GM19025 (cell line): Measurements from ENCODE around the gene BUD31.
"Not testable (repeated sequence)": the region's sequence is repeated elsewhere in the genome, so short reads cannot be mapped to it uniquely, and the experiment has no call there.

Experiments
- ATAC-seq: cut with Tn5 transposase; IDR thresholded peaks from one replicate; pipeline ENCODE4 v1.9.1; 2021; ENCODE audit warnings: mild to moderate bottlenecking, low read depth, moderate library complexity; ENCODE audit not compliant: unreplicated experiment

Gene BUD31

GRCh38 chr7:99397297-99397983, 11.3 kb upstream of the BUD31 start:
- ATAC-seq = no peak

- no peak for ATAC-seq
These were observed 9.8 kb upstream of the BUD31 start for GRCh38 chr7:99398891-99399445.

DNA sequence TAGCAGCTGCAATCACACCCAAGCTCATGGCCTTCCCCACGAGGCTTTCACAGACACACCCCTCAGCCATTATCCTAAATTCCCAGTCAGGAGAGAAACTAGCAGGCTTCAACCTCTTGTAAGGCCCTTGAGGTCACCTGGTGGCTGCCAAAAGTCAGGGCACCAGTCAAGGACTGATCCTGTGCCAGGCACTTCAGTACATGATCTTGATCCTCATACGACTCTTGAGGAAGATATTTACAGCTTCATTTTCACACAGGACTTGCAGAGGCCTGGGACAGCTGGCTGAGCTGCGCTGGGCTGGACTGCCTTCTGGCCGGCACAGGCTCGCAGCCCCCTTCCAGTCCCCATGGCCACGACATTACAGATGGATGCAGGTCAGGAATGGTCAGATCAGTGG, 9.2 kb upstream of the BUD31 start:
- no peak for ATAC-seq

DNA sequence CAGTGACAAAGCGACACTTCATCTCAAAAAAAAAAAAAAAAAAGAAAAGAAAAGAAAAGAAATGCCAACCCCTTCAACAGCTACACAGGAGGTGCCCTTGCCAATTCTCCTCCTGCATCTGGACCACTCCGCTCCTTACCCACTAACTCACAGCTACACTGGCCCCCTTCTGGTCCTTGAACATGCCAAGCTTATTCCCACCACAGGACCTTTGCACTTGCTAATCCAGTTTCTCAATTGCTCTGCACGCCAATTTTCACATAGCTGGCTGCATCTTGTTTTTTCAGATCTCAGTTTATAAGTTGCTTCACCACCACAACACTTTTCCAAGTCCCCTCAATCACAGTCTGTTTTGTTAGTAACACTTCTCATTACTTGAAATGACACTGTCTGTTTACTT, 5.9 kb upstream of the BUD31 start:
- ATAC-seq = no peak

DNA sequence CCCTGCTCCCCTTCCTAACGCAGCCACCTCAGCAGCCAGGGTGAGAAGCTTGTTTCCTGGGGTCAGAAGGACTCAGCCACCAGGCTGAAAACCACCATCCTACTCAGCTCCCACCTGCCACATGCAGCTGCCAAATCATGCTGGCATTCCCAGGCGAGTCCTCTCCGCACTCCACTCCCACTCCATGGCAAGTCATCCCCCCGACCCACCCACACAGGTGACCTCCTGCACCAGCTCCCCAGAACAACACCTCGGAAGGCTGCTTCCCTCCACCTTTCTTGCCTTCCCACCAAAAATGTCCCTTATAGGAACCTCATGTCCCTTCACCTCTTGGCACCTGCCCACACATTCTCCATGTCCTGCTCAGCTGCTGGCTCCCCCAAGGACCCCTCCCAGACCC, 5.0 kb upstream of the BUD31 start:
- ATAC-seq = no peak

GRCh38 chr7:99404235-99404976, 4.4 kb upstream of the BUD31 start:
- no peak for ATAC-seq

DNA sequence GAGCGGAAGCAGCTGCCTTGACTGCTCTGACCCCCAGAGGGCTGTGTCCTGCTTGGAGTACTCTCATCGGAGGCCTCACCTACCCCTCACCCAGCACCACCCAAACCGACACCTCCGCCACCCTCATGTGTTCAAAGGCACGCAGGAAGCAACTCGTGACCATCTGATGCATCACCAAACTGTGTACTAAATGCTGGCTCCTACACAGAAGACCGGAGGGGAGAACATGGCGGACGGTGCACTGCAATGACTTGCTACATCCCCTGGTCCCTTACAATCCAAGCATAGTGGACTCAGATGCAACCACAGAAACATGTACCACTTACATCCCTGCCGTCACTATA, 3.8 kb upstream of the BUD31 start:
- no peak for ATAC-seq

DNA sequence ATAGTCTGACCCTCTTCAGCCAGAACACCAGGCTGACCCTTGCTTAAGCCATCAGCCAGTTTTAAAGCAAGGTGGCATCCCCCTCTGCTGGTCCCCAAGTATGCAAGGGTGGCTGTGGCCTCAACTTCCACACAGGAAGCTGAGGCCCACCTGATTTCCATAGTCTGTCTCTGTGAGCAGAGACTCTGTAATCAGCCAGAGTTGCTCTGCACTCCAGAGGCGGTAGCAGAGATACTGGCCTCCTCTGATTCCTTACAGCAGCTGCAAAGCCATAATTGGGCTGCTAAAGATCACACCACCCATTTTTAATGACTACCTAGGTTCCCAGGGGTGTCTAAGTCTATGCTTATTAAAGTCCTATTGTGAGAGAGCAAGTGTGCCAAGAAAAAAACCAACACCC, 2.2 kb upstream of the BUD31 start:
- ATAC-seq = no peak

DNA sequence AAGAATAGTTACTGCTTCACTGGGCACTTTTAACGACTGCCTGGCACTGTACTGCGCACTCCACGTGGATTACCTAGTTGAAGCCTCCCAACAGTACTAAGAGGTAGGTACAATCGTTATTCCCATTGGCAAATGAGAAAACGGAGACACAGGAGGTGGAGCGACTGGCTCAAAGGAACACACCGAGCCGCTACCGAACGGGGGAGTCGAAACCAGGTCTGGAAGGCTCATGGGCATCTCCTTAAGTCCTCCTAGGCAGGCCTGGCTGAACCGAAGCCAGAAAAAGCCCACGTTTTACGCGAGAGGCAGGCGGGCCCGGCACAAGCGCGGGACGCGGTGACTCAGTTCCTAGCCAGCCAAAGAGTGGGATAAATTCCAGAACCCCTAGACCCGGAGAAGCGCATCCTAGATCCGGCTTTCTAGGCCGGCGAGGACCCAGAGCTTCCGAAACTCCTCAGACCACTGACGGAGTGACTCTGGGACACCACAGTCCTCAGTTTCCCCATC, 844 bp upstream of the BUD31 start:
- no peak for ATAC-seq

- no peak for ATAC-seq
These were observed 413 bp downstream of the BUD31 start for GRCh38 chr7:99409192-99409572.

DNA sequence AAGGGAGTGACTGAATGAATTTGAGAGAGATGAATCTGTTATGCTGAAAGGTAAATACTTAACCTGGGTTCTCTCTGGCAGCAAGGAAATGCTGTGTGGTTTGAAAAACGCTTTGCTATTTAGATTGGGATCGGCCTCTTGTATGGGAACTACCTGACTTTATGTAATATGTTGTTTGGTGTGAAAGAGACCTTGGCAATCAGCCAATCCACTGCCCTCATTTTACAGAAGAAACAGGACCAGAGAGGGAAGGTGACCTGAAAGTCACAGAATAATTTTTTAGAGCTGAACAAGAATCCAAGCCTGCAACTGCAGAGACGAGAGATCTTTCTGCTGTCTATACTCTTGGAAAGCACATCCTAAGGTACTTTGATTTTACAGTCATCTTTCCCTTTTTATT, 1.0 kb downstream of the BUD31 start:
- no peak for ATAC-seq

DNA sequence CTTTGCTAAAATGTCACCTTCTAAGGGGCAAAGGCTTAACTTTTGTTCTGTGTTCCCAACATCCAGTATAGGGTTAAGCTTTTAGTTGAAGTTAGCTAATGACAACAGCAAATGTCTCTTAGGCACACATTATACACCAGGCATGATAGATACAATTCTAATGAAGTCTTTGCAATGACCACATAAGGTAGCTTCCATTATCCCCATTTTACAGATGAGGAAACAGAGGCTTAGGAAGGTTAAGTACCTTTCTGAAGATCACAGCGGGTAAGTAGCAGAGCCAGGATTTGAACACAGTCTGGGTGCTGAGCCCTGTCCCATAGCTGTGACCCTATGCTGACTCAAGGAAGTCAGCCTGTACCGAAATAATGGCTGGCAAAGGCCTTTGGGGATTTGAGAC, 1.9 kb downstream of the BUD31 start:
- ATAC-seq = no peak

GRCh38 chr7:99415513-99416127, 6.9 kb downstream of the BUD31 start:
- ATAC-seq = not testable (repeated sequence)

GRCh38 chr7:99418260-99418659, 9.5 kb downstream of the BUD31 start:
- no peak for ATAC-seq

DNA sequence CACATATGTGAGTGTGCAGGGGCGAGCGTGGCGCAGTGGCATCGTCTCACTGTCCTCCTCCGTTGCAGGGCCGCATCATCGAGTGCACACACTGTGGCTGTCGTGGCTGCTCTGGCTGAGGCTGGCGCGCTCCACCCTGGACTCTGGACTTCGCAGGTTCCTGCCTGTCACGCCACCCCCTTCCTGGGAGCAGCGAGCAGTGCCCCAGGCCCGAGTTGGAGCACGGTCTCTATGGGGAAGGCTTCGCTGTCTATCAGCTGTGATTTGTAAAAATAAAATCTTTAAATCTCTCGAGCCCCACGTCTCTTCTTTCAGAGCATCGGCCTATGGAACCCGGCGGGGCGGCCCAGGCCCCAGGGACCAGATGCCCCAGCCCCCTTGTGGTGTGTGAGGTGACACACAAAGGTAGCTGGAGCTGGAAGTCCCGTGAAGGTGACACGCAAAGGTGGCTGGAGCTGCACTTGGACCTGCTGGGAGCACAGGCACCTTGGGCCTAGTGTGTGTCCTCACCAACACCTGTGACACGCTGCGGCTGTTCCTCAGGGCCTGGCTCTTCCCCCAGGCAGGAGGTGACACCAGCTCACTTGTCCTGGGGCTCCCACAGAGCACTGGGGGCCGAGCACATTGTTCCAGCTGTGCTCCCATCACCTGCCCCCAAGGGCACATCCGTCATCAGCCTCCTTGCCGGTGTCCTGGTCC, 10.7 kb downstream of the BUD31 start:
- ATAC-seq = no peak

DNA sequence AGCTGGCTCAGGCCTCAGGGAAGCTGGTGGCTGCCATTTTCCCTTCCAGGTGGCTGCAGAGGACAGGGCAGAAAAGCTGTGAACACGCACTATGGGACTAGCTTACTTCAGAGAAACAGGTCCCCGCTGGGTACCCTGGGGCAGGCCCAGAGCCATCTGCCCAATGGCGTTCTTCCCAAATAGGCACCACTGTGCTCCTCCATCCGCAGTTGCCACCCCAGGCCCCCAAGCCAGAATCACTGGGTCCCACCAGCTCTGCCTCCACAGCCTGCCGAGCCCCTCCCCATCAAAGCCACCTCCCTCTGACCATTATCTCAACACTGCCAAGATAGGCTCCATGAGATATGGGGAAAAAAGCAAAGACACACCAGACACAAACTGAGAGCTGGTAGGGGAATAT, 11.4 kb downstream of the BUD31 start:
- no peak for ATAC-seq

- ATAC-seq = no peak
These were observed 12.2 kb downstream of the BUD31 start for GRCh38 chr7:99420986-99421385.

DNA sequence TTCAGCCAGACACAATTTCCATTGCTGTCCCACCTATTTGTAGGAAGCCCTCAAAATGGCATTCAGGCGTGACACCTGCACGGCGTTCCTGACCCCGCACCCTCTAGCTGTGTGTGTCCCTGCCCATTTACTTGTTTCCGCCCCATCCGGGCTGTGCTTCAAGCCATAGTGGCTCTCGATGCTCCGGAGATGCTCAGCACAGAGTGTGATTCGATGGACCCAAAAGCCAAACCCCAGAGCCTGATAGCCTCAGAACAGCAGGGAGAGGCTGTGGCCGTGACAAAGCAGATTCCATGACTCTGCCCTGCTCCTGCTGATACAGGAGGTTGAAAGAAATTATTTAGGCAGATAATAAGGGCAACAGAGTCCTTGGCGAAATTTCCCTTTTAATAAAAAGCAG, 13.4 kb downstream of the BUD31 start:
- ATAC-seq = no peak

GRCh38 chr7:99422625-99423024, 13.9 kb downstream of the BUD31 start:
- ATAC-seq = no peak

GRCh38 chr7:99424932-99425730, 16.4 kb downstream of the BUD31 start:
- ATAC-seq = no peak
